KMS-11 (cell line): ENCODE results near the gene UGT1A8.
"Not testable (repeated sequence)": the region's sequence is repeated elsewhere in the genome, so short reads cannot be mapped to it uniquely, and the experiment has no call there.

Experiments used
- H2AFZ ChIP-seq: fragments of 200-600 bp; sonication (generic); 2 replicates; pipeline ENCODE4 v1.6.1; 2016; ENCODE audit warnings: antibody characterized with exemption, mixed run types, low read depth
- H3K27ac ChIP-seq: fragments of 200-600 bp; sonication (generic); 2 replicates; pipeline ENCODE4 v1.6.1; 2016; ENCODE audit warnings: mild to moderate bottlenecking, mixed run types
- H3K27me3 ChIP-seq: fragments of 200-600 bp; sonication (generic); 2 replicates; pipeline ENCODE4 v1.6.1; 2017; ENCODE audit warnings: mild to moderate bottlenecking, low read depth, mixed run types, moderate library complexity; ENCODE audit not compliant: insufficient read depth
- H3K36me3 ChIP-seq: fragments of 200-600 bp; sonication (generic); 2 replicates; pipeline ENCODE4 v1.6.1; 2017; ENCODE audit warnings: mild to moderate bottlenecking, mixed run types; ENCODE audit not compliant: insufficient read depth
- H3K4me1 ChIP-seq: fragments of 200-600 bp; sonication (generic); 2 replicates; pipeline ENCODE4 v1.6.1; 2016; ENCODE audit warnings: mild to moderate bottlenecking, low read depth, mixed run types; ENCODE audit not compliant: poor library complexity, severe bottlenecking
- H3K4me2 ChIP-seq: fragments of 200-600 bp; sonication (generic); 2 replicates; pipeline ENCODE4 v1.7.0; 2016; ENCODE audit warnings: mild to moderate bottlenecking, mixed run types
- H3K4me3 ChIP-seq: fragments of 200-600 bp; sonication (generic); IDR thresholded peaks from 2 replicates; pipeline ENCODE4 v1.6.1; 2017; ENCODE audit warnings: low read depth, low read length, mixed read lengths; ENCODE audit not compliant: insufficient read depth
- H3K79me2 ChIP-seq: fragments of 200-600 bp; sonication (generic); 2 replicates; pipeline ENCODE4 v1.6.1; 2016; ENCODE audit warnings: low read depth, mixed run types; ENCODE audit not compliant: insufficient read depth
- H3K9ac ChIP-seq: fragments of 200-600 bp; sonication (generic); 2 replicates; pipeline ENCODE4 v1.6.1; 2016; ENCODE audit warnings: mild to moderate bottlenecking, mixed run types
- H4K20me1 ChIP-seq: fragments of 200-600 bp; sonication (generic); 2 replicates; pipeline ENCODE4 v1.6.1; 2016; ENCODE audit warnings: mild to moderate bottlenecking, mixed run types; ENCODE audit not compliant: insufficient read depth
- TF ChIP-seq, protein P1 (sequence below): fragments of 200-600 bp; sonication (generic); conservative IDR thresholded peaks from 2 replicates; pipeline ENCODE4 v1.6.1; 2017; ENCODE audit warnings: low read depth, mild to moderate bottlenecking, antibody characterized with exemption, low read length, moderate library complexity, mixed read lengths

Gene UGT1A8

DNA sequence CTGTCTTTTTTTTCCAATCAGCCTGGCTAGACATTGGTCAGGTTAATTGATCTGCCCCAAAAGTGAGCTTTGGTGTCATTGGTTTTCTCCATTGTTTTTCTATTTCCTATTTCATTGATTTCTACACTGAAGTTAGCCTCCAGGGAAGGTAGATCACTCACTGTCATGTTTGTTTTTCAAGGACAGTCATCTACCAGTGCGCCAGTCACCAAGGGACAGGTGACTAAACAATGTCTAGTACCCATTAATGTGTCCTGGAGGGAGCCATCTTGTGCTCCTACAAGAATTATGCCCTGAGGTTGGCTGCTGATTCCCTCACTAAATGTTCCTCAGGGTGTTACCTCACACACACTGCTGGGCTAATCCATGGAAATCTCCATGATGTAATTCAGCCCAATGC lies 33.2 kb upstream of the UGT1A8 start:
- H4K20me1 ChIP-seq, result no peaks in the 10 kb centered on the region
- TF ChIP-seq, protein P1, sequence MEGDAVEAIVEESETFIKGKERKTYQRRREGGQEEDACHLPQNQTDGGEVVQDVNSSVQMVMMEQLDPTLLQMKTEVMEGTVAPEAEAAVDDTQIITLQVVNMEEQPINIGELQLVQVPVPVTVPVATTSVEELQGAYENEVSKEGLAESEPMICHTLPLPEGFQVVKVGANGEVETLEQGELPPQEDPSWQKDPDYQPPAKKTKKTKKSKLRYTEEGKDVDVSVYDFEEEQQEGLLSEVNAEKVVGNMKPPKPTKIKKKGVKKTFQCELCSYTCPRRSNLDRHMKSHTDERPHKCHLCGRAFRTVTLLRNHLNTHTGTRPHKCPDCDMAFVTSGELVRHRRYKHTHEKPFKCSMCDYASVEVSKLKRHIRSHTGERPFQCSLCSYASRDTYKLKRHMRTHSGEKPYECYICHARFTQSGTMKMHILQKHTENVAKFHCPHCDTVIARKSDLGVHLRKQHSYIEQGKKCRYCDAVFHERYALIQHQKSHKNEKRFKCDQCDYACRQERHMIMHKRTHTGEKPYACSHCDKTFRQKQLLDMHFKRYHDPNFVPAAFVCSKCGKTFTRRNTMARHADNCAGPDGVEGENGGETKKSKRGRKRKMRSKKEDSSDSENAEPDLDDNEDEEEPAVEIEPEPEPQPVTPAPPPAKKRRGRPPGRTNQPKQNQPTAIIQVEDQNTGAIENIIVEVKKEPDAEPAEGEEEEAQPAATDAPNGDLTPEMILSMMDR, result no peak
- no peak overlapping the region for H2AFZ ChIP-seq
- H3K27ac ChIP-seq, result no peak overlapping the region
- no peaks in the 10 kb centered on the region for H3K79me2 ChIP-seq
- H3K4me3 ChIP-seq, result no peak overlapping the region
- no peaks in the 10 kb centered on the region for H3K36me3 ChIP-seq
- H3K27me3 ChIP-seq, result no peaks in the 10 kb centered on the region
- no peaks in the 10 kb centered on the region for H3K4me1 ChIP-seq
- H3K4me2 ChIP-seq, result no peak overlapping the region
- H3K9ac ChIP-seq, result no peak overlapping the region

DNA sequence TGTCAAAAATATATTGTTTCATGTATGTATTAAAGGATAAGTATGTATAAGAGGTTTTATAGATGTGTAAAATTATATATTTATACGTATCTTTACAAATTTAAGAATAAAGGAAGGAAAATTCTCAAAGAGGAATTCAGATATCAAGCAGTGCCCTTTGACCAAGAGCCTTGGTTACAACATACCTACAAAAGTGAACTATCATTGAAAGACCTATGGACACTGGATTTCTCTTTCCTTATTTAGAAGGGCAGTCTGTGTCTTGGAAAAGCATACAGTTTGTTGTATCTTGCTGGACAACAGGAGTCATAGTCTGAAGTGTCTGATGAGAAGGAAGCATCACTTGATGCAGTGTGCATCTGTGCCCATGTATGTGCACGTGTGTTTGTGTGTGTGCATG lies 29.0 kb upstream of the UGT1A8 start:
- no peak overlapping the region for H2AFZ ChIP-seq
- no peak overlapping the region for H3K27ac ChIP-seq
- no peaks in the 10 kb centered on the region for H4K20me1 ChIP-seq
- H3K79me2 ChIP-seq, result no peaks in the 10 kb centered on the region
- H3K9ac ChIP-seq, result no peak overlapping the region
- no peaks in the 10 kb centered on the region for H3K4me1 ChIP-seq
- TF ChIP-seq, protein P1, result no peak
- H3K4me2 ChIP-seq, result no peak overlapping the region
- no peaks in the 10 kb centered on the region for H3K36me3 ChIP-seq
- H3K4me3 ChIP-seq, result no peak overlapping the region
- no peaks in the 10 kb centered on the region for H3K27me3 ChIP-seq

DNA sequence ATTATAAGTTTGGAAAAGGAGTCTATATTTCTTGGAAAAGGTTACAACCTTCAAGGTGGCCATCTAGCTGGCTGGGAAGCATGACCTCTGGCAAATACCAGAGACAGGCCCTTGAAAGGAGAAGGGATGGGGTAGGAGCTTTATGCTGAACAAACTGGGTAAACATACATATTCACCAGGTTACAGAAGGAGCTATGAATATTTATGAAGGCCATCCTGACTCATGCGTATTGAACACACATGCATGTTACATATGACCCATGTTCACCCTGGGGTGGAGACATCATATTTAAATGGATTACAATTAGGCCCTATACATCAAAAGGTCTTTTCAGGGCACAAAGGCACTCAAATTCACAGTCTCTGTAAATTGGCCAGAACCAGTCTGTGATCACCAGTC lies 24.7 kb upstream of the UGT1A8 start:
- H3K27ac ChIP-seq, H3K4me1 ChIP-seq, H3K4me2 ChIP-seq, H3K4me3 ChIP-seq, H3K79me2 ChIP-seq, H3K27me3 ChIP-seq, H3K9ac ChIP-seq, H3K36me3 ChIP-seq, H2AFZ ChIP-seq, H4K20me1 ChIP-seq: not testable (repeated sequence)

DNA sequence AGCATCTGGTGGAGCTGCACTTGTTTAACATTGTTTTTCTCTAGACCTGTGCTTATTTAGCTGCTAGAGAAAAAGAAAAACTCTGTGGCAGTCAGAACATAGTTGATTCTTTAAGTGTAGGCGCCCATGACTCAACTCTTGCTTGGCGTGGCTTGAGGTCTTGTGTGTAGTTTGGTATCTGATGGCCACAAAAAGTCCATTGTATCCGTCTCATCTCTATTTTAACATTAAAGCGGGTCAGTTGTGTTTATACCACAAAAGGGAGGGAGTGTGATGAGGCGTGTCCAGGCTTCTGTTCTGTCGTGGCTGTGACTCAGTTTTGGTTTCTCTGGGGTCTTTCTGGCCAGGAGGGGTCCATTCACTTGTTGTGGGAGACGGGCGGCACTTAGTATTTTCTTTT lies 24.2 kb upstream of the UGT1A8 start:
- Histone ChIP-seq H3K27ac (no peak overlapping the region), H3K36me3 (no peaks in the 10 kb centered on the region), H3K4me2 (no peak overlapping the region), H2AFZ (no peak overlapping the region), H3K27me3 (no peaks in the 10 kb centered on the region), H3K9ac (no peak overlapping the region), H3K4me1 (no peaks in the 10 kb centered on the region), H3K79me2 (no peaks in the 10 kb centered on the region), H3K4me3 (no peak overlapping the region), H4K20me1 (no peaks in the 10 kb centered on the region)
- TF ChIP-seq, protein P1, result no peak

DNA sequence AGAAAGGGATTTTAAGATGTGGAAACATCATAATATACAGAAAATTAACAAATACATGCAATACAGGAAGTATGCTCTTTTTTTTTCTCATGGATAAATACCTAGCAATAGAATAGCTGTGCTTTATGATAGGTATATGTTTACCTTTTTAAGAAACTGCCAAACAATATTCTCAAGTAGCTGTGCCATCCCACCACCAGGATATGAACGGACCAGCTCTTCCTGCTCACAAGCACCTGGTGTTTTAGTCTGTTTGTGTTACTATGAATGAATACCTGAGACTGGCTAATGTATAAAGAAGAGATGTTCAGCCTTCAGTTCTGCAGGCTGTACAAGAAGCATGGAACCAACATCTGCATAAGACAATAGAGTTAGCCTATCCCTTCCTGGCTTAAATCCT lies 19.9 kb upstream of the UGT1A8 start:
- Histone ChIP-seq H4K20me1 (no peaks in the 10 kb centered on the region), H3K4me1 (no peaks in the 10 kb centered on the region), H3K9ac (no peak overlapping the region), H3K27ac (no peak overlapping the region), H2AFZ (no peak overlapping the region), H3K4me2 (no peak overlapping the region), H3K36me3 (no peaks in the 10 kb centered on the region), H3K4me3 (no peak overlapping the region), H3K79me2 (no peaks in the 10 kb centered on the region), H3K27me3 (no peaks in the 10 kb centered on the region)
- TF ChIP-seq, protein P1, result no peak
